Measurements from ENCODE around the gene CDC20. TPM values are rescaled to one million over a fixed set of nuclear protein-coding genes. Genes with fewer than 3 reads are reported as not detected.
A peak's percentile ranks its signal among the peaks of the same experiment; 100 is the strongest.

The CDC20 gene
- 0.33 and 23.9 TPM in 2 replicates for total RNA-seq (ENCODE audit: low replicate concordance)

DNA sequence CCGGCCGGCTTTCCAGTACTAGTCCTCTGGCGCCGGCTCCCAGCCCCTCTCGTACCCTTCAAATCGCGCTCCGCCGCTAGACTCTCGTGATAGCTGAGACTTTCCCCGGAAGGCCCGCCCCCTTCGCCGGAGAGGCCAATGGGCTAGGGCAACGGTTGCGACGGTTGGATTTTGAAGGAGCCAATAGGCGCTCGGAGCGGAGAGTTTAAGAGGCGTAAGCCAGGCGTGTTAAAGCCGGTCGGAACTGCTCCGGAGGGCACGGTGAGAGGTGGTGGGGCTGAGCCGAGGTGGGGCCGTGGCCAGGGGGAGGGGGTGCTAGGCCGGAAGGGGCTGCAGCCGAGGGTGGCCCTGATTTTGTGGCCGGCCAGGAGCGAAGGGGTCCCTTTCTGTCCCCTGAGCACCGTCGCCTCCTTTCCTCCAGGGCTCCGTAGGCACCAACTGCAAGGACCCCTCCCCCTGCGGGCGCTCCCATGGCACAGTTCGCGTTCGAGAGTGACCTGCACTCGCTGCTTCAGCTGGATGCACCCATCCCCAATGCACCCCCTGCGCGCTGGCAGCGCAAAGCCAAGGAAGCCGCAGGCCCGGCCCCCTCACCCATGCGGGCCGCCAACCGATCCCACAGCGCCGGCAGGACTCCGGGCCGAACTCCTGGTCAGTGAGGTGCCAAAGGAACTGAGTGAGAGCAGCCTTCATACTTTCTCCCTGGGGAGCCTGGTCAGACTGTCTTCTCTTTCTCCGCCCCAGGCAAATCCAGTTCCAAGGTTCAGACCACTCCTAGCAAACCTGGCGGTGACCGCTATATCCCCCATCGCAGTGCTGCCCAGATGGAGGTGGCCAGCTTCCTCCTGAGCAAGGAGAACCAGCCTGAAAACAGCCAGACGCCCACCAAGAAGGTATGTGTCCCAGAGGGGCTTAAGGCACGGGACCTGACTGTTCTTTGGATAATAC, at the start of gene CDC20:
CDC20 (plus strand) TSS at position 236 of the 948 bp plus-strand sequence; CDS start at position 471, 235 bp downstream.
- H3K4me3 ChIP-seq (ENCODE audit: low read depth, low read length) = peak within 1 kb of the TSS; percentile 75
- DNase-seq (ENCODE audit: low read depth) = peak; percentile 95
- TF ChIP-seq, protein P1, sequence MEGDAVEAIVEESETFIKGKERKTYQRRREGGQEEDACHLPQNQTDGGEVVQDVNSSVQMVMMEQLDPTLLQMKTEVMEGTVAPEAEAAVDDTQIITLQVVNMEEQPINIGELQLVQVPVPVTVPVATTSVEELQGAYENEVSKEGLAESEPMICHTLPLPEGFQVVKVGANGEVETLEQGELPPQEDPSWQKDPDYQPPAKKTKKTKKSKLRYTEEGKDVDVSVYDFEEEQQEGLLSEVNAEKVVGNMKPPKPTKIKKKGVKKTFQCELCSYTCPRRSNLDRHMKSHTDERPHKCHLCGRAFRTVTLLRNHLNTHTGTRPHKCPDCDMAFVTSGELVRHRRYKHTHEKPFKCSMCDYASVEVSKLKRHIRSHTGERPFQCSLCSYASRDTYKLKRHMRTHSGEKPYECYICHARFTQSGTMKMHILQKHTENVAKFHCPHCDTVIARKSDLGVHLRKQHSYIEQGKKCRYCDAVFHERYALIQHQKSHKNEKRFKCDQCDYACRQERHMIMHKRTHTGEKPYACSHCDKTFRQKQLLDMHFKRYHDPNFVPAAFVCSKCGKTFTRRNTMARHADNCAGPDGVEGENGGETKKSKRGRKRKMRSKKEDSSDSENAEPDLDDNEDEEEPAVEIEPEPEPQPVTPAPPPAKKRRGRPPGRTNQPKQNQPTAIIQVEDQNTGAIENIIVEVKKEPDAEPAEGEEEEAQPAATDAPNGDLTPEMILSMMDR (IDR thresholded peaks at IDR 0.05; ENCODE audit: insufficient read depth, low read length) = no peak

- no peak for DNase-seq (ENCODE audit: low read depth)
- TF ChIP-seq, protein P1 (IDR thresholded peaks at IDR 0.05; ENCODE audit: insufficient read depth, low read length) = no peak
- H3K4me3 ChIP-seq (ENCODE audit: low read depth, low read length) = no peak overlapping the region
Observed at GRCh38 chr1:43309405-43310025, 49.3 kb upstream of the CDC20 start.

- TF ChIP-seq, protein P1 (IDR thresholded peaks at IDR 0.05; ENCODE audit: insufficient read depth, low read length) = no peak
- H3K4me3 ChIP-seq (ENCODE audit: low read depth, low read length) = no peak overlapping the region
- no peak for DNase-seq (ENCODE audit: low read depth)
Observed at GRCh38 chr1:43311521-43311920, 47.3 kb upstream of the CDC20 start.

GRCh38 chr1:43312212-43312623, 46.6 kb upstream of the CDC20 start:
- TF ChIP-seq, protein P1 (IDR thresholded peaks at IDR 0.05; ENCODE audit: insufficient read depth, low read length) = no peak
- DNase-seq (ENCODE audit: low read depth) = no peak
- no peak overlapping the region for H3K4me3 ChIP-seq (ENCODE audit: low read depth, low read length)

GRCh38 chr1:43312663-43313515, 45.9 kb upstream of the CDC20 start:
- no peak overlapping the region for H3K4me3 ChIP-seq (ENCODE audit: low read depth, low read length)
- no peak for DNase-seq (ENCODE audit: low read depth)
- TF ChIP-seq, protein P1 (IDR thresholded peaks at IDR 0.05; ENCODE audit: insufficient read depth, low read length) = no peak

DNA sequence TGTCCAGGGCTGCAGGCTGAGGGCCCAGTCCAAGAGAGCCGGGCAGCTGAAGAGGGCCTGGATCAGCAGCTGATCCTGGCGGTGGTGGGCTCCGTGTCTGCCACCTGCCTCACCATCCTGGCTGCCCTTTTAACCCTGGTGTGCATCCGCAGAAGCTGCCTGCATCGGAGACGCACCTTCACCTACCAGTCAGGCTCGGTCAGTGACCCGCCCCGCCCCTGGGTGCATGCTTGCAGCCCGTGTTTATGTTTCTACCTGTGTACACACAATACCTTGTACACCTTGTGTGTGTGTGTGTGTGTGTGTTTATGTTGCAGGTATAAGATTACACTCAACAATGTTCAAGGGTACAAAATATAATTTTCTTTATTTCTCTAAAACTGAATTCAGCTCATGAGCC, 45.0 kb upstream of the CDC20 start:
- no peak overlapping the region for H3K4me3 ChIP-seq (ENCODE audit: low read depth, low read length)
- DNase-seq (ENCODE audit: low read depth) = no peak
- TF ChIP-seq, protein P1 (IDR thresholded peaks at IDR 0.05; ENCODE audit: insufficient read depth, low read length) = no peak

All from fibroblast of the aortic adventitia (primary cell).